GM19438 (cell line): ENCODE data around the gene TMEM270.
"Not testable (repeated sequence)": the region's sequence is repeated elsewhere in the genome, so short reads cannot be mapped to it uniquely, and the experiment has no call there.

Experiments
- ATAC-seq: cut with Tn5 transposase; IDR thresholded peaks from one replicate; pipeline ENCODE4 v1.9.1; 2021; ENCODE audit warnings: low read depth; ENCODE audit not compliant: unreplicated experiment

TMEM270 gene

GRCh38 chr7:73860859-73861258 lies at the start of gene TMEM270:
Gene TMEM270, plus strand, starts transcription at chr7:73861159. Its CDS starts 36 bp downstream, at chr7:73861195.
- no peak for ATAC-seq

GRCh38 chr7:73811760-73812168 lies 49.2 kb upstream of the TMEM270 start:
- ATAC-seq, result no peak

DNA sequence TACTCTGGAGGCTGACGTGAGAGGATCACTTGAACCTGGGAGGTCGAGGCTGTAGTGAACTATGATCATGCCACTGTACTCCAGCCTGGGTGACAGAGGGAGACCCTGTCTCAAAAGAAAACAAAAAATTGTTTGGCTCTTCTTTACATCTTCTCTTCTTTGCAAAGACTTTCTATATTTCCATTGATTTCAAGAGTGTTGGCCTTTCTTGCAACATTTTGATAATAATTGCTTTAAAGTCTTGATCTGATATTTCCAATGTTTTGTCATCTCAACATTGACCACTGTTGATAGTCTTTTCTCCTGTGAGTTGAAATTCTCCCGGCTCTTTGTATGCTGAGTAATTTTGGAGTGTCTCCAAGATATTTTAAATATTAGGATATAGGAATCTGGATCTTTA lies 48.0 kb upstream of the TMEM270 start:
- ATAC-seq, result no peak

- ATAC-seq, result no peak
These were observed 45.5 kb upstream of the TMEM270 start for GRCh38 chr7:73815436-73815835.

DNA sequence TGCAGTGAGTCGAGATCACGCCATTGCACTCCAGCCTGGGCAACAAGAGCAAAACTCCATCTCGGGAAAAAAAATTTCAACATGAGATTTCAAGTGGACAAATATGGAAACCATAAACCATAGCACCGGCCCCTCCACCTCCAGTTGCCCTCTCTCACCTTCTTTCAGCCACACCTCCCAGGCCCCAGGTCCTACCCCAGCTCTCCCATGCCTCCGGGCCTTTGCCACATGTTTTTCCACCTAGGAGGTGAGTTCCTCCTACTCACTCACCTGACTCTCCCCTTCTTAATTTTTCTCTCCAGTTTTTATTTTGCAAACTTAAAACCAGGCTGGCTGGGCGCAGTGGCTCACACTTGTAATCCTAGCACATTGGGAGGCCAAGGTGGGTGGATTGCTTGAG lies 43.8 kb upstream of the TMEM270 start:
- no peak for ATAC-seq

DNA sequence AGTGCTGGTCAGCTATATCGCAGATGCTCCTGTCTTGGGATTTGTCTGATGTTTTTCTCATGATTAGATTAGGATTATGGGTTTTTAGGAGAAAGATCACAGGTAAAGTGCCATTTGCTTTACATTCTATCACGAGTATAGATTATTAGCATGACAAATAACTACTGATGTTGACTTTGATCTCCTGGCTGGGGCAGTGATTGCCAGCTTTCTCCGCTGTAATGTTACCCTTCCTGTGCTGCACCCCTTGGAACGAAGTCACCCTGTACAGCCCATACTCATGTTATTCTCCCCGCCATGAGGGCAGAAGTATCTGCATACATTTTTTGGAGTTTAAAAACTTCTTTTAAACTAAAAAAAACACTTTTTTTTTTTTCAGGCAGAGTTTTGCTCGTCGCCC lies 40.9 kb upstream of the TMEM270 start:
- no peak for ATAC-seq

- ATAC-seq, result not testable (repeated sequence)
These were observed 39.2 kb upstream of the TMEM270 start for GRCh38 chr7:73821597-73822285.

GRCh38 chr7:73822319-73823173 lies 38.4 kb upstream of the TMEM270 start:
- no peak for ATAC-seq

DNA sequence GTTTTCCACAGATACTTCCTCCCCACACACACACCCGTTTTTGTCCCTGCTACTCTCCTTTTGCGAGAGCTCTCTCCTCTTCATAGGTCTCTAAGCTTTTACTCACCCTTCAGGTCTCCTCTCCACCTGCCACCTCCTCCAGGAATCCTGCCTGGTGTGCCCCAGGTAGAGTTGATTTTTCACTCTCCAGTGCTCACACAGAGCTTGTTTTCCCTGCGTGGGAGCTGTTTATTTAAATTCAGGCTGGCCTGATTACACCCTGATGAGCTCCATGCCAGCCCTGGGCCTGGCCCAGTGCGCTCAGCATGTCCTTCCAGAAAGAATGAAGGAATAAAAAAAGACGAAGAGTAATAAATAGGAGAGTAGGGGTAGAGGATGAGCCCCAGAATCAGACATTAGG lies 37.7 kb upstream of the TMEM270 start:
- ATAC-seq, result no peak

DNA sequence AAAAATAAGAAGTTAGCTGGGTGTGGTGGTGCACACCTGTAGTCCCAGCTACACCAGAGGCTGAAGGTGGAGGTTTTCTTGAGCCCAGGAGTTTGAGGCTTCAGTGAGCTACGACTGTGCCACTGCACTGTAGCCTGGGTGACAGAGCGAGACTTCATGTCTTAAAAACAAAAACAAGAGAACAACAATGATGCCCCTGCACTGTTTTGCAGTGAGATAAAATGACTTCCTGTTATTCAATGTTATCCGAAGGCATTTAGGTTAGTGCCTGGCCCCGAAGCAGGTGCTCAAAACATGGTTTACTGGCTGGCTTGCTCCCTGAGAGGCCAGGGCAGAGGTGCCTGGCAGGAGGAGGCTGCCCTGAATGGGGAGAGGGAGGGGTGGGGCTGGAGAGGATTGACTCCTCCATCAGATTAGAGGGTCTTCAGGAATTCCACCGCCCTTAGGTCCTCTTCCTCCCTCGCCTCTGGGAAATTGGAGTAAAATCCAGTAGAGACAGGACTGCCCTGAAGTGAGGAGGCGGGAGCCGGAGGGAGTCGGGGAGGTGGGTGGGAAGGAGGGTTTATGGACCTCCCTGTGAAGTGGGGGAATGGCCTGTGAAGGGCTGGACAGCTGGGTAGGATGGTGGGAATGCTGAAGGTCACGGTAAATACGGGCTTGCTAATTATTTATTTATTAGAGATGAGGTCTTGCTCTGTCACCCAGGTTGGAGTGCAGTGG lies 36.9 kb upstream of the TMEM270 start:
- ATAC-seq, result no peak

GRCh38 chr7:73824986-73825385 lies 36.0 kb upstream of the TMEM270 start:
- no peak for ATAC-seq

- ATAC-seq, result no peak
These were observed 33.3 kb upstream of the TMEM270 start for GRCh38 chr7:73827567-73828106.

DNA sequence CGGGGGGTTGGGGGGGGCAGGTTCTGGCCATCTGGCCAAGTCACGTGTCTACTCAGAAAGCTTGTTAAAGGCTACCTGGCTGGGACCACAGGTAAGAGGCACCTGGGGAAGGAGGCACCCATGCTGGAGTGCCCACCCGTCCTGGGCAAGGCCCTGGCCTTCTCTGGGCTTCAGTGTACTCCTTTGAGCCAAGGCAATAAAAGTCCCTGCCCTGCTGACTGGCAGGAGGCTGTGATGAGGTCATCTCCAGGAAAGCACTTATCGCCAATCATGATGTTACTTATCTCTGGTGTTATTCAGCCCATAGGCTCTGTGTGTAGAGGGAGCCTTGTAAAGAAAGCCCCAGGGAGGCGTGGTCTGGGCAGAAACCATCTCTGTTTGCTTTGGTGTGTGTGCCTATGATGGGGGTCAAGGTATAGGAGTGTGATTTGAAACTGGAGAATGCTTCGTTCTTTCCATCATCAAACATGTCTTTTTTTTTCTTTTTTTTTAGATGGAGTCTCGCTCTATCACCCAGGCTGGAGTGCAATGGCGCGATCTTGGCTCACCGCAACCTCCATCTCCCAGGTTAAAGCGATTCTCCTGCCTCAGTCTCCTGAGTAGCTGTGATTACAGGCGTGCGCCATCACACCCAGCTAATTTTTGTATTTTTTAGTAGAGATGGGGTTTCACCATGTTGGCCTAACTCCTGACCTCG lies 32.7 kb upstream of the TMEM270 start:
- ATAC-seq, result no peak

DNA sequence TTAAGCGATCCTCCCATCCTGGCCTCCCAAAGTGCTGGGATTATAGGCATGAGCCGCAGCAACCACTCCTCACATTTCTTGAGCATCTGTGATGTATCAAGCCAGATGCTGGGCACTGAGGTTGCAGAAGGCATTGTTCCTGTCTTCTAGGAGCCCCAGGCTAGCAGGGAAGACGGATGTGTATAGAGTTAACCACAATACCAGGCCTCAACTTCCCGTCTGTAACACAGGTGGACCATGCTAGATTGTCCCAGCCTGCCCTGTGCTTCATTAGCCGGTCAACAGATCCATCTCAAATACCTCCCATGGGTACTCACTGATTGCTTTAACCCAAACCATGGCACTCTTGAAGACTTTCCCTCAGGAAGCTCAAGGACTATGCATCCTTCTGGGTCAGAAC lies 32.0 kb upstream of the TMEM270 start:
- ATAC-seq, result no peak

DNA sequence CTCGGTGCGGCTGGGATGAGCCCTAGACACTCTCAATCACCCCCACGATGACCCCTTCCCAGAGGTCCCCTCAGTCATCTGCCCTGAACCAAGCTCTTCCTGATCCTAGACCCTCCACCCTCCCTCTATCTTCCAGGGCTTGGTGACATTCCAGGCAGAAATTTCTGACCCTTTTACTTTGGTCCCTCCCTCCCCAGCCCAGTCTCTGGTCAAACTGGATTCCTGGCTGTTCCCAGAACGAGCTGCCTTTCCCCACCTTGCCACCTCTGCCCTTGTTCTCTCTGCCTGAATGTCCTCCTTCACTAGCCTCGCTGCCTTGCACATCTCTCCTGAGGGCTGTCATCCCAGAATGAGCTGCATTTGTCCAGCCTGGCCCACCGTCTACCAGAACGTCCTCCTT lies 31.5 kb upstream of the TMEM270 start:
- ATAC-seq, result no peak

- ATAC-seq, result no peak
These were observed 30.9 kb upstream of the TMEM270 start for GRCh38 chr7:73829921-73830680.

GRCh38 chr7:73830681-73831583 lies 30.0 kb upstream of the TMEM270 start, which contains the start of gene CLDN4:
Gene CLDN4, plus strand, starts transcription at chr7:73830996. Its CDS starts 206 bp downstream, at chr7:73831202.
- no peak for ATAC-seq

DNA sequence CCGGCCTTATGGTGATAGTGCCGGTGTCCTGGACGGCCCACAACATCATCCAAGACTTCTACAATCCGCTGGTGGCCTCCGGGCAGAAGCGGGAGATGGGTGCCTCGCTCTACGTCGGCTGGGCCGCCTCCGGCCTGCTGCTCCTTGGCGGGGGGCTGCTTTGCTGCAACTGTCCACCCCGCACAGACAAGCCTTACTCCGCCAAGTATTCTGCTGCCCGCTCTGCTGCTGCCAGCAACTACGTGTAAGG lies 29.4 kb upstream of the TMEM270 start:
- ATAC-seq, result no peak
